SK-N-MC (cell line): Measurements from ENCODE around the gene CTNNA3.

Experiments used
- DNase-seq: peaks from one replicate; pipeline ENCODE4 v3.0.0-alpha.2; 2011; ENCODE audit warnings: low read depth, low spot score
- H3K27ac ChIP-seq: fragments of 200-600 bp; sonication (generic); 2 replicates; pipeline ENCODE4 v1.5.1; 2016; ENCODE audit warnings: mixed run types
- H3K36me3 ChIP-seq: fragments of 200-600 bp; sonication (generic); 2 replicates; pipeline ENCODE4 v1.6.1; 2017; ENCODE audit warnings: antibody characterized with exemption, low read length, mixed read lengths; ENCODE audit not compliant: insufficient read depth
- H3K4me3 ChIP-seq: fragments of 200-600 bp; sonication (generic); 2 replicates; pipeline ENCODE4 v1.5.1; 2016
- H3K9ac ChIP-seq: fragments of 200-600 bp; sonication (generic); 2 replicates; pipeline ENCODE4 v1.8.0; 2017; ENCODE audit warnings: mixed run types, mixed read lengths; ENCODE audit not compliant: insufficient read length
- H3K9me3 ChIP-seq: fragments of 200-600 bp; sonication (generic); 2 replicates; pipeline ENCODE4 v1.6.1; 2017; ENCODE audit warnings: low read depth, mild to moderate bottlenecking, antibody characterized with exemption, low read length, moderate library complexity, mixed read lengths
- EZH2 ChIP-seq: fragments of 200-600 bp; sonication (generic); IDR thresholded peaks from one replicate; pipeline ENCODE4 v1.6.1; 2017; ENCODE audit warnings: antibody characterized with exemption
- FOXP2 ChIP-seq: optimal IDR thresholded peaks from 2 replicates; pipeline ENCODE3; 2011; ENCODE audit warnings: mild to moderate bottlenecking, moderate library complexity; ENCODE audit not compliant: insufficient read depth; ENCODE audit errors: extremely low read length, control extremely low read depth
- POLR2AphosphoS5 ChIP-seq: IDR thresholded peaks from 2 replicates; pipeline ENCODE4 v1.6.1; 2012; ENCODE audit warnings: mild to moderate bottlenecking, low read depth, low read length, borderline replicate concordance

Gene CTNNA3

DNA sequence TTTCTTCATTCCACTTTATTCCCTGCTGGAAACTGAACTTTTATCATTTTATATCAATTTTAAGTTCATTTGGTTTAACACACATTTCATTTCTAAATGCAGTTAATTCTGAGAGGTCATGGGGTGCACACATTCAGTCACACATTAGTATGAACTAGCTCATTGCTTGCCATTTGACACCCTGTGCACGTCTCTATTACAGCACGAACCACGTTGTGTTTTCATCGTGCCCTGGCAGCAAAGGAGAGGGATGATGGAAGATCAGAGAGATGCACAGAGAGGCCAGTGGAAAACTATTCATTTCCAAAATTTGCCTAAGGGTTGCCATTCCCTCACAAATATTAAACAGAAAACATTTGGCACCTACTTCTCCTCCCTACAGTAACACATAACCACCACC lies 45.4 kb downstream of the CTNNA3 start:
- H3K9me3 ChIP-seq, result no peaks in the 10 kb centered on the region
- no peak overlapping the region for H3K27ac ChIP-seq
- TF ChIP-seq POLR2AphosphoS5 (no peak), EZH2 (no peak), FOXP2 (no peak)
- H3K9ac ChIP-seq, result no peak overlapping the region
- no peak for DNase-seq
- H3K4me3 ChIP-seq, result no peak overlapping the region
- no peaks in the 10 kb centered on the region for H3K36me3 ChIP-seq

GRCh38 chr10:67648613-67649229 lies 47.3 kb downstream of the CTNNA3 start:
- Histone ChIP-seq H3K4me3 (no peak overlapping the region), H3K9ac (no peak overlapping the region), H3K36me3 (no peaks in the 10 kb centered on the region), H3K27ac (no peak overlapping the region), H3K9me3 (no peaks in the 10 kb centered on the region)
- TF ChIP-seq EZH2 (no peak), FOXP2 (no peak), POLR2AphosphoS5 (no peak)
- DNase-seq, result no peak

GRCh38 chr10:67630904-67631303 lies 65.1 kb downstream of the CTNNA3 start:
- no peak for TF ChIP-seq POLR2AphosphoS5
- TF ChIP-seq EZH2, result no peak
- TF ChIP-seq FOXP2, result no peak
- Histone ChIP-seq H3K36me3 (no peaks in the 10 kb centered on the region), H3K4me3 (no peak overlapping the region), H3K9me3 (no peaks in the 10 kb centered on the region), H3K9ac (no peak overlapping the region), H3K27ac (no peak overlapping the region)
- DNase-seq, result no peak

GRCh38 chr10:67629461-67629971 lies 66.5 kb downstream of the CTNNA3 start:
- Histone ChIP-seq H3K4me3 (no peak overlapping the region), H3K36me3 (no peaks in the 10 kb centered on the region), H3K27ac (no peak overlapping the region), H3K9me3 (no peaks in the 10 kb centered on the region), H3K9ac (no peak overlapping the region)
- no peak for DNase-seq
- TF ChIP-seq POLR2AphosphoS5 (no peak), EZH2 (no peak), FOXP2 (no peak)

DNA sequence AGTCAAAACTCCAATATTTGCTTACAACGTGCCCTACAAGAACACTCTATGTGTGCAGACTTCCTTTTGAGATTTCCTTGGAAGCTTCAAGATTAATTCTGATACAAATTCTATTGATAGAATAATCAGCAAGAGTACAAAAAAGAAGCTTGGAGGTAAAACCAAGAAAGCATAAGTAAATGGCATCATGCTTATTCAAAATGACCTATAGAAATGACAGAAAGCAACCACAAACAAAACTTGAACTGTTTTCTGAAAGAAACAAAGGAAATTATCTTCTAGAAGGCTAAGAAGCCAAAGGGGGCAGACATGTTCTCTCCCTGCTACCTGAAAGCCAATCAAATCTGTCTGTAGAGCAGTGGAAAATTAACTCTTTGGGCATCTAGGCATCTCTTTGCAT lies 73.0 kb downstream of the CTNNA3 start:
- TF ChIP-seq POLR2AphosphoS5 (no peak), FOXP2 (no peak), EZH2 (no peak)
- Histone ChIP-seq H3K4me3 (no peak overlapping the region), H3K27ac (no peak overlapping the region), H3K36me3 (no peaks in the 10 kb centered on the region), H3K9ac (no peak overlapping the region), H3K9me3 (no peaks in the 10 kb centered on the region)
- DNase-seq, result no peak

DNA sequence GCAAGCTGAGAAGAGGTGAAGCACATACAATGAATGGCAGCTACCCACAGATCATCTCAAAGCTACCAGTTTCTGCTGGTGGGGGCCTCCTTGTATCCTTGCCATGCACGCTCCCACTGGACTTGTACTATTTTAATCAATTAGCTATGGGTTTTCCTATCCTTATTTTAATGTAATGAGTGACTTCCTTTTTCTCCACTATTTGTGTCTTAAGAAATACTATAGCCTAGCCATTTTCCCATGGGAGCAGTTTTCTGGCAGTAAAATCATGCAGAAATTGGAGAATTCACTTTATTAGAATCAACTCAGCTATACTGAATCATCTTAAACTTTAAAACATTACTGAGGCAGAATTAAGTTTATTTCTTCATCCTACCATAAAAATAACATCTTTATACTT lies 73.5 kb downstream of the CTNNA3 start:
- no peak for DNase-seq
- TF ChIP-seq POLR2AphosphoS5 (no peak), FOXP2 (no peak), EZH2 (no peak)
- Histone ChIP-seq H3K36me3 (no peaks in the 10 kb centered on the region), H3K4me3 (no peak overlapping the region), H3K27ac (no peak overlapping the region), H3K9me3 (no peaks in the 10 kb centered on the region), H3K9ac (no peak overlapping the region)

GRCh38 chr10:67621834-67622233 lies 74.2 kb downstream of the CTNNA3 start:
- no peaks in the 10 kb centered on the region for H3K36me3 ChIP-seq
- H3K9ac ChIP-seq, result no peak overlapping the region
- no peak for TF ChIP-seq EZH2
- no peak for TF ChIP-seq FOXP2
- TF ChIP-seq POLR2AphosphoS5, result no peak
- H3K4me3 ChIP-seq, result no peak overlapping the region
- no peaks in the 10 kb centered on the region for H3K9me3 ChIP-seq
- DNase-seq, result no peak
- no peak overlapping the region for H3K27ac ChIP-seq

DNA sequence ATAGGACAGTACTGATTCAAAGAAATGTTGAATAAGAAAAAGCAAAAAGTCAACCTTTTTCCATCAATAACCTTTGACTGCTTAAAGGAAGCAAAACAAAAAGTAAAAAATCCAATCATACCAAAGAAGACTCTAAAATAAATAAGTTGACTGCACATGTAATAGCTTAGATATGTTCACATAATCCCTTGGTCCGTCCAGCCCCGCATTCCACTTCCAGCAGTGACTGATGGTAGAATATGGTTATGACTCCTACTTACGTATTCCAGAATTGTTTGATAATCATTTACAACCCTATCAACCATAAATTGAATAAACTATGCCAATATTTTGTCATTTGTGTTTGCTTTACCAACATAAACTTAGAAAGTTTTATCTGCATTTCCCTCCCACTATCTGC lies 77.9 kb downstream of the CTNNA3 start:
- no peak for DNase-seq
- no peaks in the 10 kb centered on the region for H3K9me3 ChIP-seq
- TF ChIP-seq POLR2AphosphoS5, result no peak
- no peak for TF ChIP-seq EZH2
- TF ChIP-seq FOXP2, result no peak
- H3K9ac ChIP-seq, result no peak overlapping the region
- H3K27ac ChIP-seq, result no peak overlapping the region
- no peaks in the 10 kb centered on the region for H3K36me3 ChIP-seq
- no peak overlapping the region for H3K4me3 ChIP-seq
